ENCODE results near the gene TAS2R8. TPM values are rescaled to one million over a fixed set of nuclear protein-coding genes. Genes with fewer than 3 reads are reported as not detected.
"Not testable (repeated sequence)": the region's sequence is repeated elsewhere in the genome, so short reads cannot be mapped to it uniquely, and the experiment has no call there.

Gene TAS2R8, protein sequence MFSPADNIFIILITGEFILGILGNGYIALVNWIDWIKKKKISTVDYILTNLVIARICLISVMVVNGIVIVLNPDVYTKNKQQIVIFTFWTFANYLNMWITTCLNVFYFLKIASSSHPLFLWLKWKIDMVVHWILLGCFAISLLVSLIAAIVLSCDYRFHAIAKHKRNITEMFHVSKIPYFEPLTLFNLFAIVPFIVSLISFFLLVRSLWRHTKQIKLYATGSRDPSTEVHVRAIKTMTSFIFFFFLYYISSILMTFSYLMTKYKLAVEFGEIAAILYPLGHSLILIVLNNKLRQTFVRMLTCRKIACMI
- polyA plus RNA-seq (ENCODE audit: insufficient read length in 4 of 4): not detected

DNA sequence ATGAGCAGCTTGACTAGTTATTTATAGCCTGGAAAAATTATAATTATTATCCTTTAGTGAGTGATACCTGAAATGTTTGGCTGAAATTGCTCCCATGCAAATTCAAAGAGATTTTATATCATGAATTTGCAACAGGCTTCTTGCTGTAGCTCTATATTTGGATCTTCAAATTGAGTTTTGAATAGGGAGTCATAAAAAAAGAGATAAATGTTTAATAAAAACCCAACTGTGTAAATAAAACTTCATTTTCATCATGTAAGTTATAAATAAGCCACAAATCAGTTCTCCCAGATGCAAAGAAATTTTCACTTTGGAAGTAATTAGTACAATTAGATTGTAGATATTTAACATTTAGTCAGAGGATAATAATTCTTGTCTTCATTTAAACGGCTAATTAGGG, at the start of gene TAS2R8:
TSS of gene TAS2R8 (minus strand) at position 101 of the 400 bp plus-strand sequence. CDS start 306 bp downstream, outside the sequence.
- DNase-seq (ENCODE audit: low read depth in 4 of 4, low spot score in 3 of 4): no peak

DNA sequence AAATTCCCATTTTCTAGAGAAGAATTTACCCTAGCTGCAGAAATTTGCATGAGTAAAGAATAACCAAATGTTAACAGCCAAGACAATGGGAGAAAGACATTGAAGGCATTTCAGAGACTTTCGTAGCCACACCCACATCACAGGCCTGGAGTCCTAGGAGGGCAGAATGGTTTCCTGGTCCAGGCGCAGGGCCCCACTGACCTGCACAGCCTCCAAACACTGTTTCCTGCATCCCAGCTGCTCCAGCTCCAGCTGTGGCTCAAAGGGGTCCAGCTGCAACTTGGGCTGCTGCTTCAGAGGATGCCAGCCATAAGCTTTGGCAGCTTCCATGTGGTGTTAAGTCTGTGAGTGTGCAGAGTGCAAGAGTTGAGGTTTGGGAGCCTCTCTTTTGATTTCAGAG, 48.7 kb upstream of the TAS2R8 start:
- no peak for DNase-seq (ENCODE audit: low read depth in 4 of 4, low spot score in 3 of 4)

DNA sequence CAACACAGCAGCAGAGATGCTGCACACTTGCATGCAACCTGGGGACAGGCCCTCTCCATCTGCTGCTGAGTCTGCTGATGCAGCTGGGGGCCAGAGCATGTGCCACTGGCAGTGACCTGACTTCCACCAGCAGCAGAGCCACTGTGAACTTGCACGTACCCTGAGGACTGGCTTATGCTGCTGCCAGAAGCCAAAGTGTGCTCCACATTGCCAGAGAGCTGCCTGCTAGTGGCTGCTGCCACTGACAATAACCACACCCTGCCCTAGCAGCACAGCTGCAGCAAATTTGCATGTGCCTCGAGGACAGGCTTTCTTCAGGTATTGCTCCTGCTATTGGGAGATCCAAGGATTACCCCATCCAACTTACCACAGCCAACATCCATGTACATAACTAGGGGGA, 46.7 kb upstream of the TAS2R8 start:
- DNase-seq (ENCODE audit: low read depth in 4 of 4, low spot score in 3 of 4): no peak

DNA sequence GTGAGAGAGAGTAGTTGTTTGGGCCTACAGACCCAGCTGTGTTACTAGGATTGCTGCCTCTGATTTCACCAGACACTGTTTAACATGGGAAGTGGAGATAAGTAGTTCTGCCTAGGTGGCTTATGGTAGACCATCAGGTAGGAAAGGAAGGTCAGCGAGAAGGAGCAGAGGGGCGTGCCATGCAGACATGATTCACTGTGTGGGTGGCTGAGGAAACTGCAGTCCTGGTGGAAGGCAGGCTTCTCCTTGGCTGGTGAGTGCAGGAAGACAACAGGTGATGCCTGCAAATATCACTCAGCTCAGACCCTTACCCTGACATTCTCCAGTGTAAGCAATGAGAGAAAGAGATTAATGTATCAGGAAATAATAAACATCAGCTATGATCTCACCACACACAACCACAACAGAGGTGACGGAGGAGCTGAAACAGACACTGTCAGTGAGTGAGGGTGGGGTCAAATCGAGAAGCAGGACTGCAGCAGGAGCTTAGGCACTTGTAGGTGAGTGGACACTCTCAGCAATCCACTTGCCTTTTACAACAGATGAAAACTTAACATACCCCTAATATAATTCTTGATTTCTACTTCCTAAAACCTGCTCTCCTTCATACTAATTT, 44.3 kb upstream of the TAS2R8 start:
- DNase-seq (ENCODE audit: low read depth in 4 of 4, low spot score in 3 of 4): no peak

DNA sequence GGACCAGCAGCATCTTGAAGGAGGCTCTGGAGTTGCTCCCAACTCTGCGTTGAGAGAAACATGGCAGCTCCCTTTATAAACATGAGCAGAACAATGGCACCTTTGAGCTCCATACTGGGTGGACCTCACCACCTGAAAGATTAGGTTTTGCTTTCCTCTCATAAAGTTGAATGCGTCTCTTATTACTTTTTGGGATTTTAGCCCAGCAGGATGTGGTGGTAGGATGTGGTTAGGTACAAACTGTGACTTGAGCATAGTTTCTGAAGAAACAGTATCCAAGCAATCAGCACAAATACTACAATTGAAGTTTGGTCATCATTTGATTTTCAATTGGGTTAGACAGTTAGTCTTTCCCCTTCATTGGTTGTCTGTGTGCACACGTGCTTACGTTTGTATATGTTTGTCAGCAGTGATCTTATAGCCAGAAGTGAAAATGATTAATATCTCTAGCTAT, 42.4 kb upstream of the TAS2R8 start, which contains the start of gene PRR4:
TSS of gene PRR4 (minus strand) at position 51 of the 454 bp plus-strand sequence. CDS start at position 13, 38 bp downstream.
- DNase-seq (ENCODE audit: low read depth in 4 of 4, low spot score in 3 of 4): no peak

DNA sequence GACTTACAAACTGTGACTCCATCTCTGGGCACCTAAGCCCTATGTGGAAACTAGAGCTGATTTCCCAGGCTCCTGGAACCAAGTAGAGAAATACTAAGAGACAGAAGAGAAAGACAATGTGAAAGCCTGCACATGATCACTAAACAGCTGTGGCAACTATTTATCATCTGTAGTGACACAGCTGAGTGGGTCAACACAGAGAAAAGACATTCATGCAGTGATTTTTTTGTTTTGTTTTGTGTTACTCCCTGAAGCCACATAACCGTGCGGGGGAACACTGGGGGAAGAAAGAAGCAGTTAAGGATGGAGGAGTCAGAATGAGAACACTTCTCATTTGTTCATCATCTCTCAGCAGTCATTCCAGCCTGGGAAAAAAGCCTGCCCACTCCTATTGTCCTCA, 40.7 kb upstream of the TAS2R8 start:
- no peak for DNase-seq (ENCODE audit: low read depth in 4 of 4, low spot score in 3 of 4)

DNA sequence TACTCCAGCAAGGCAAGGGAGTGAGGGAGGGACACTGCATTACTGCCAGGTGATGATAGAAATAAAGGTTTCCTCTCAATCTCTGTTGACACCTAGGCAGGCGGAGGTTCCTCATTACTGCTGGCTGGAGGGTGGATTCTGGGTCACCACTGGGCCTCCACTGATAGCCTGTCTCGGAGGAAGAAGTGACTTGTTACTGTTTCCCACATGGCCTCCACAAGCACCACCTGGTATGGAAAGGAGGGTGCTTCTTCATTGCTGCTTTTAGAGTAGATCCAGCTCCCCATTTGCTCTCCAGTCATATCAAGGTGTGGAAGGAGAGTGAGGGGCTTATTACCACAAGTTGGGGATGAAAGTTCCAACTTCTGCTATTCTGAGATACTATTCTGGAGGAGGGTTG, 35.8 kb upstream of the TAS2R8 start:
- DNase-seq (ENCODE audit: low read depth in 4 of 4, low spot score in 3 of 4): no peak

DNA sequence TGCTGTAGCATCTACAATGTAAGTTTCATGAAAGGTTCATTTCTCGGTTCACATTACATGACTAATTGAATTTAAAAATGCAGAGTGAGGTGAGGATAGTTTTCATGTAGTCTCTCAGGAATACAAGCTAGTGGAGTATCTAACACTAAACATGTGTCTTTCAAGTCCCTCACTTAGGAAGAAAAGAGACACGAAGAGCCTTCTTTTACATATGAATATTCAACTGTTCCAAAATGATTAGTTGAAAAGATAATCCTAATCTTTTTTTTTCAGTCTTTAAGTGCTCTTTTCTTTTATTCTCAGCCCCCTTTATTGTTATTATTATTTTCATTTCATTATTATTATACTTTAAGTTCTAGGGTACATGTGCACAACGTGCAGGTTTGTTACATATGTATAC, 31.4 kb upstream of the TAS2R8 start:
- DNase-seq (ENCODE audit: low read depth in 4 of 4, low spot score in 3 of 4): no peak

DNA sequence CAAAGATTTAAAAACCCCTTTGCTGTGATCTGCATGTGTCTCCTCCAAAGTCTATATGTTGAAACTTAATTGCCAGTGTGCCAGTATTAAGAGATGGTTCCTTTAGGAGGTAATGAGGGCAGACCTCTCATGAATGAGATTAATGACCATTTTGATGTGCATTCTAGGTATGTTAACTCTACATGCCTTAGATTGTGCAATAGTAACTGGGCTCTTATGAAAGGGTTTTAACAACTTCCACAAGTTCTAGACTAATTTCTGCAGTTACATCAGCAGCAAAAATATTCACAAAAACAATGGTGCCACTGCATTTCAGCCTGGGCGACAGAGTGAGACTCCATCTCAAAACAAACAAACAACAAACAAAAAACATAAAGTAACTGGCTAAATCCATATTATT, 22.9 kb upstream of the TAS2R8 start:
- no peak for DNase-seq (ENCODE audit: low read depth in 4 of 4, low spot score in 3 of 4)

DNA sequence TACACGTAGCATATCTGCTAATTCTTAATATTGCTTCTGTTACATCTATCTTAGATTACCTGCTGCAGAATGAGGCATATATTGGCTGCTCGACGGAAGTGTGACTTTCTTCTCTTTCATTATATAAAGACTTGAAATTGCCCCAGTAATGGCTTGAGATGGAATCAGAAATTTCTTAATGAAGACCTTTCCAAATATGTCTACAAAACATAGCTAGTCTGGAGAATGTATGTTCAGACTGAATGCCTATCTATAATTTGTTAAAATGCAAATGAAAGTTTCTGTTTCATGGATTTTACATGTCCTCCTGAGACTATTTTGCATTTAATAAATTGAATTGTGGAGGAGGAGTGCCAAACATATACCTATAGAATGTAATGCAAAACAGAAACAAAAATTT, 19.2 kb upstream of the TAS2R8 start, which contains the start of gene TAS2R10:
TSS of gene TAS2R10 (minus strand) at position 101 of the 400 bp plus-strand sequence. CDS start at position 12, 89 bp downstream.
- no peak for DNase-seq (ENCODE audit: low read depth in 4 of 4, low spot score in 3 of 4)

DNA sequence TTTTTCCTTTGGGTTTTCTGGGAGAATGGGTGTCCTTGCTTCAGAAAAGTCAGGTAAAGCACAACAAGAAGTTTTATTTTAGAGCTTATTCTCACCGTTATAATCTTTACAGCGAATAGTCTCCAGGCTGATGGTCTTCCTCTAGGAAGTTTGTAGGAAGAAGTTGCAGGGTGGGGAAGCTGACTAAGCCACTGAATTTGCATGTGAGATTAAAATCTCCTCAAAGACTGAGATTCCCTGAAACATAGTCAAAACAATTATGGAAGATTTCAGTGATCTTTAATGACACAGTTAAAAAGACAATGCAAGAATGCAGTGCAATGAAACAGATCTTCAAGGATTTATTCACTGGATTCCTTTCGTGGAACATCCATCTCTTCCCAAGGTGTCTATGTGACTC, 17.9 kb upstream of the TAS2R8 start:
- no peak for DNase-seq (ENCODE audit: low read depth in 4 of 4, low spot score in 3 of 4)

DNA sequence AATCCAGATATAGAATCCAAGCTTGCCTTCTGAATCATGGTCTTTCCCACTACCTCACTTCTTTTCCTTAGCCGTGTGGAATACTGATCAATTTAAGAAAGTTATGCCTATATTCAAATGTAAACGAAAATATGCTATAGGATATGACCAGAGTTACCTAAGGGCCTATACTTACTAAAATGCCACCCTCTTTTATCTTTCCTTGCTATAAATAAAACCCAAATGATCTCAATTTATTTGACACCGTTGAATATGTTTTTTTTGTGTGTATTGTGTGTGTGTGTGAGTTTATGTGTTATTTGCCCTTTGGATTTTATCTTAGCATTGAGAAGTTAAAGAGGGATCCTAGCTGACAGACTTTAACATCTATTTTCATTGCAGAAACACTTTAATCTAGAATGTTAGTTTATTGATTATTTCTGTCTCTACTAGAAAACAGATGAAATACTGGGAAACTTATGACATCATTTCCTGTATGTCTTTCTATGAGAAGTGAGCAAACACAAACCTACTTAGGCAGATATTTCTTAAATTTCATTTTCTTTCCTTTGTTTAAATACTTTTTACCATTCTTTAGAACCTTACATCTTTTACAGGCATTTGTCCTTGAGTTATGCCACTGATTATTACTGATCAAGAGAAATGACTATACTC, 4.9 kb upstream of the TAS2R8 start:
- DNase-seq (ENCODE audit: low read depth in 4 of 4, low spot score in 3 of 4): no peak

DNA sequence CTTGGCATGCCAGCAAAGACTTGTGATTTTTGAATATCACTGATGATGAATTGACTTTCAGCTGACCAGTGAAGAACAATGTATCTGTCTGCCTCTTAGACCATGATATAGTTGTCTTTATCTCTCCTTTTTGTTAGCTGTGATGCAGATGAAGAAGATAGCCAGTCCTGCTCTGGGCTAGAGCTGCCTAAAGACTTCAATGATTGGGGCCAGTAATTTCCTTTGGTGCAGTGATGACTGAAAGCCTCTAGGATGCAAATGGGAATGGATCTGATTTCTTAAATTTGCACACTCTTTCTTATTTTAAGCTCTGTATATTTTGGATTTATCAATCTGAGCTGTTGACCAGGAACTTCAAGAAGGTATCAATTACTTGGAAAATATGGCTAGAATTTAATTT, 3.0 kb upstream of the TAS2R8 start, which contains the start of gene TAS2R9:
TSS of gene TAS2R9 (minus strand) at position 101 of the 400 bp plus-strand sequence. CDS start at position 8, 93 bp downstream.
- DNase-seq (ENCODE audit: low read depth in 4 of 4, low spot score in 3 of 4): no peak

DNA sequence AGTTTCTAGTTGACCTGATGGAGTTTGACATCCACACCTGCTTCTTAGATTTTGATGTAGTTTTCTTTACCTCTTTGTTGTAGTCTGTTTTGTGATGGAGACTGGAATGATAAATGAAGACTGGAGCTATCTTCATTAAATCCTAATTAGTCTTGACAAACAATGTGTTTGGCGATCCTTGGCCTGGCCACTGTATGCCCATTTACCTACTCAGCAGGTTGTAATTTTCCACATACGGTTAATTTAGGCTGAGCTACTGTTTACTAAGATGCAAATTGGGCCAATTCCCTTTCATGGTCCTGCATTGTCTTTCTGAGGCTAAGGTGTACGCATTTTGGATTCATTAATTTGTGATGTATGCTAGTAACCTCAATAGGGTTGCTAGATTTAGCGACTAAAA, 4.5 kb downstream of the TAS2R8 start, which contains the start of gene TAS2R7:
TSS of gene TAS2R7 (minus strand) at position 41 of the 400 bp plus-strand sequence. CDS start 57 bp downstream, outside the sequence.
- DNase-seq (ENCODE audit: low read depth in 4 of 4, low spot score in 3 of 4): no peak

DNA sequence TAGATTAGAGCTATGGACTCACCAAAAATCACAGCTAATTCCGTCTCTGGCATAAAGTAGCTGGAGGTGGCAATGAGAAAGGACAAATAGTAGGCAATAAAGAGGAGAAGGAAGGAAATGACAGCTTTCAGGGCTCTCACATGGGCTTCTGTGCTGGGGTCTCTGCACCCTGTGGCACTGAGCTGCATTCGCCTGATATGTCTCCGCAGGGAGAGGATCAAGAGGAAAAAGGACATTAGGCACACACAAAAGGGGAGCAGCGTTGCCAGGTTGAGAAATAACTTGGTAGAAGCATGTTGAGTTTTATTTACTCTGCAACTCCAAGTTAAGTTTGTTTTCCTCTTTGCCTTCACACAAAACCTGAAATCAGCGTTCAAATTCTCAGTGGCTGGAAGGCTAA, 5.3 kb downstream of the TAS2R8 start:
- DNase-seq (ENCODE audit: low read depth in 4 of 4, low spot score in 3 of 4): no peak

DNA sequence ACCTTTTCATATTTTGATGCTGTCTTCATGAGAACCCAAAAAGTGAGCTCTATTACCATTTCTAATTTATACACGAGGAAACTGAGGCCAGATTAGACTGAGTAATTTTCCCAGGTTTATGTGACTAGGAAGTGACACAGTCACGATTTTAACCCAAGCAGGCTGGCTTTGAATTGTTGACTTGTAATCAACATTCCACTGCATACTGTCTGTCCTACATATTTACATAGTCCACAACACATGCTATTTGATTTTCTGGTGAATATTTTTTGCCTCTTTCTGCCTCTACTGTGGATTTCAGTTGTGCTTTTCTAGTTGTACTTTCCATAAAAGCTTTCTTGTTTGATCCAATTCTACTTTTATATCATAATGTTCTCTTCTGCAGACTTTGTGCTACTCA, 12.9 kb downstream of the TAS2R8 start:
- no peak for DNase-seq (ENCODE audit: low read depth in 4 of 4, low spot score in 3 of 4)

DNA sequence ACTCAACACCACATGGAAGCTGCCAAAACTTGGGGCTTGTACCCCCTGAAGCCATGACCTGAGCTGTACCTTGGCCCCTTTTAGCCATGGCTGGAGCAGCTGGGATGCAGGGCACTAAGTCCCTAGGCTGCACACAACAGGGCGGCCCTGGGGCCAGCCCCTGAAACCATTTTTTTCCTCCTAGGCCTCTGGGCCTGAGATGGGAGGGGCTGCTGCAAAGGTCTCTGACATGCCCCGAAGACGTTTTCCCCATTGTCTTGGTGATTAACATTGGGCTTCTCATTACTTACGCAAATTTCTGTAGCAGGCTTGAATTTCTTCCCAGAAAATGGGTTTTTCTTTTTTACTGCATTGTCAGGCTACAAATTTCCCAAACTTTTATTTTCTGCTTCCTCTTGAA, 15.3 kb downstream of the TAS2R8 start:
- not testable (repeated sequence) for DNase-seq (ENCODE audit: low read depth in 4 of 4, low spot score in 3 of 4)

DNA sequence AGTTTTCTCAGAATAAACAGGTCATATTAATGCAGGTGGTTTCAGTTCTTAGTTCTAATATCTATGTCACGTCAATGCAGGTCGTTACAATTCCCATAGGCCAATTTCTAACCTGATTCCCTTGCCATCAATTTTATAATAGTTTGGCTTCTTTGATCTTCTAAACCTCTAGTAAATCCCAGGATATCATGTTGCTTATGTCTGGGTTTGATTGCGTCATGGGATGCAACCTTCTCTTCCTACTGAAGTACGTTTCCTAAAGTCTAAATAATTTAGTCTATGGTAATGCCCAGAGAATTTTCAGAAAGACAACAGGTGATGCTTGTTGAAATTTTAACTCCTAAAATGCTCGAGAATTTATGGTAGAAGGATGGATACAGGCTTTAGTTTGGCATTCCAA, 23.8 kb downstream of the TAS2R8 start:
- DNase-seq (ENCODE audit: low read depth in 4 of 4, low spot score in 3 of 4): no peak

DNA sequence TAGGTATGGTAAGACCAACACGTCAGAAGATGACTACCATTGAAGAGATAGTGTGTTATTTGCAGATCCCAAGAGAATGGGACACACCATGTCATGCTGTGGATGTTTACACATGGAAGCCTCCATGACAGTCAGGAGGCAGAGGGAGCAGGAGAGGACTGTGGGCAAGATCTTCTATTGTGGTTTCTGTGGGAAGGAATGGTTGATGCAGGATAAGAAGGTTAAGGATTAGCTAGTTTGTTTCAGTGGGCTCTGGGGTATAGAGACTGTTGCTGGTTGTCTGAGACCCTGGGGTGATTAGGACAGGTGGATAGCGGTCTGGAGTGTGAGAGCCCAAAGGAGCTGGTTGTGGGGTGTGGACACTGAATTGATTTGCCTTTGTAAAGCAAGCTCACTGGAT, 28.0 kb downstream of the TAS2R8 start:
- DNase-seq (ENCODE audit: low read depth in 4 of 4, low spot score in 3 of 4): no peak

DNA sequence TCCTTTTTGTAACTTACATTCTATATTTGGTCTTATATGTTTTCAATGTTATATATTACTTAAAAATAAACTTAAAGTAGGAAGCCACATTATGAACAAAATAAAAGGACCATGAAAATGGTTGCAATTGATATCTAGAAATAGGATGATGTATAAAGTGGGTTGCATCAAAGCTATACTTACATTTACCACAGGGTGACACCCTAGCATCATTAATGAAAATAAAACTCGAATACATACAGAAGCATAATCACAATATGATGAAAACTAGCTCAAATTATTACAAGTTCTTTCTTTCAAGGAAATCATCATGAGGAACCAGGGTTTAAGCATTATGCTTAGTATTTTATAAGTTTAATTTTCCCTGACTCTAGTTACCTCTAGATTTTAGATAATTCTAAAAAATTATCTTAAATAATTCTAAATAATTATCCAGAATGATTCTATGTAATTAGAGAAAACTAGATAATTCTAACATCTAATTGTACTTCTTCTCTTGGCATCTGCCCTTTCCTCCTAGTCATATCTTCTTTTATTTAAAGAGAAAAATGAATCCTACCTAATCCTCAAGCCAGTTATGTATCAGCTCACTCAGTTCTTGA, 35.9 kb downstream of the TAS2R8 start:
- DNase-seq (ENCODE audit: low read depth in 4 of 4, low spot score in 3 of 4): peak in 1 of 4 donors; percentile 17

DNA sequence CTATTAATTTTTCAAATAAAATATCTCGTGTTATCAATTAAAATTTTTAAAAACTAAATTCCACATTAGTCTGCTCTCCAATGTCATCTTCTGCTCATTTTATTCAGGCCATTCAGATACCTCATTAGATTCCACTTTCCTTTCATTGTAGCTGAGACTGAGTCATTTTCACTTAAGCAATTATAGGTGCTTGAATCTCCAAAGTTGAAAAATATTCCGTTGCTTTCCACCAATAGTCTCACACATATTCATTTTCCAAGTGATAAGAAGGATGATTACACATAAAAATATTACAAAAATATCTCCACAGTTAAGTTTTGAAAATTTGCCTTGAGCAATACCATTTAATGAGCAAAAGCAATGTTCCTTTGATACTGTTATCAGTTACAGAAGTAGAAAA, 47.4 kb downstream of the TAS2R8 start:
- no peak for DNase-seq (ENCODE audit: low read depth in 4 of 4, low spot score in 3 of 4)
